GM19397 (cell line): Measurements from ENCODE around the gene FRMD4A.
"Not testable (repeated sequence)": the region's sequence is repeated elsewhere in the genome, so short reads cannot be mapped to it uniquely, and the experiment has no call there.

ENCODE experiments used
- ATAC-seq: cut with Tn5 transposase; IDR thresholded peaks from one replicate; pipeline ENCODE4 v1.9.1; 2021; ENCODE audit warnings: mild to moderate bottlenecking, moderate library complexity; ENCODE audit not compliant: unreplicated experiment

Gene FRMD4A

GRCh38 chr10:13924040-13924725, 406.5 kb downstream of the FRMD4A start:
- no peak for ATAC-seq

GRCh38 chr10:13922586-13922985, 408.1 kb downstream of the FRMD4A start:
- ATAC-seq = no peak

GRCh38 chr10:13921941-13922340, 408.8 kb downstream of the FRMD4A start:
- ATAC-seq = no peak

GRCh38 chr10:13921131-13921530, 409.6 kb downstream of the FRMD4A start:
- ATAC-seq = not testable (repeated sequence)

GRCh38 chr10:13920465-13920864, 410.3 kb downstream of the FRMD4A start:
- no peak for ATAC-seq

GRCh38 chr10:13920031-13920430, 410.7 kb downstream of the FRMD4A start:
- no peak for ATAC-seq

GRCh38 chr10:13917791-13918190, 412.9 kb downstream of the FRMD4A start:
- no peak for ATAC-seq

- ATAC-seq = no peak
Measured at GRCh38 chr10:13916384-13916947, 414.3 kb downstream of the FRMD4A start.

- ATAC-seq = no peak
Measured at GRCh38 chr10:13915710-13916109, 415.0 kb downstream of the FRMD4A start.

GRCh38 chr10:13913897-13914296, 416.8 kb downstream of the FRMD4A start:
- no peak for ATAC-seq

- no peak for ATAC-seq
Measured at GRCh38 chr10:13911821-13912520, 418.8 kb downstream of the FRMD4A start.

- ATAC-seq = no peak
Measured at GRCh38 chr10:13909516-13910258, 421.0 kb downstream of the FRMD4A start.

GRCh38 chr10:13908475-13908874, 422.2 kb downstream of the FRMD4A start:
- ATAC-seq = no peak

- no peak for ATAC-seq
Measured at GRCh38 chr10:13907570-13907969, 423.2 kb downstream of the FRMD4A start.

- ATAC-seq = no peak
Measured at GRCh38 chr10:13905281-13905680, 425.4 kb downstream of the FRMD4A start.

GRCh38 chr10:13904064-13904463, 426.7 kb downstream of the FRMD4A start:
- no peak for ATAC-seq

GRCh38 chr10:13902868-13903587, 427.7 kb downstream of the FRMD4A start:
- no peak for ATAC-seq

- no peak for ATAC-seq
Measured at GRCh38 chr10:13899941-13900340, 430.8 kb downstream of the FRMD4A start.

- ATAC-seq = not testable (repeated sequence)
Measured at GRCh38 chr10:13896146-13896545, 434.6 kb downstream of the FRMD4A start.

- ATAC-seq = no peak
Measured at GRCh38 chr10:13894412-13895093, 436.2 kb downstream of the FRMD4A start.
